Eye (tissue), 1 donor: Measurements from ENCODE around the gene RASAL2.

Experiments
- DNase-seq: peaks from one replicate; pipeline ENCODE4 v3.0.0-alpha.2; 2015

Gene RASAL2

DNA sequence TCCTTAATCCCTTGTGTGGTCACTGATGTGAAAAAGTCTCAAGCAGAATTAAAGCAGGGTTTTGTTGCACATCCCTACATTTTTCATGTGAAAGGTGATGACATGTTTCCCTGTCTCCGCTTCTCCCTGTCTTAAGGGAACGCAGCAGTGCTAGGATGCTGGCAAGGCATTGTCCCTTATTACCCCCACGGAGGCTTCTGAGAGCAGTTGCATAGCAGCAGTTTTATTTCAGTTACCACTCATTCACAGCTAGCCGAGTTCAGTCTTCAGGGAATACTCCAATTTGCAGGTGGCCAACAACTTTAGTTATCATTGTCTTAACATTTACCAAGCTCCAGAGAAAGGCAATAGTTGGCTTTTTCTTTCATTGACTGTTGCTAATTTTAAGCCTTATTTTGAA is 313.8 kb downstream of the RASAL2 start:
- peak; percentile 43 for DNase-seq

DNA sequence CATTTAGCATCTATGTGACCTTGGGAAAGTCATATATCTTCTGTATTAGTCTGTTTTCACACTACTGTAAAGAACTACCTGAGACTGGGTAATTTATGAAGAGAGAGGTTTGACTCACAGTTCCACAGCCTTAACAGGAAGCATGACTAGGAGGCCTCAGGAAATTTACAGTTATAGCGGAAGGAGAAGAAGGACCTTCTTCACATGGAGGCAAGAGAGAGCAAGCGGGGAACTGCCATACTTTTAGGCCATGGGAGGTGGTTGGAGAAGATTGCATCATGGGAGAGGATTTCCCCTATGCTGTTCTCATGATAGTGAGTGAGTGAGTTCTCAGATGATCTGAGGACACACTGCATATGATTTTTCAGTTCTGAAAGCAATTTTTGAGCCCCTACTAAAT is 315.0 kb downstream of the RASAL2 start:
- DNase-seq = no peak

DNA sequence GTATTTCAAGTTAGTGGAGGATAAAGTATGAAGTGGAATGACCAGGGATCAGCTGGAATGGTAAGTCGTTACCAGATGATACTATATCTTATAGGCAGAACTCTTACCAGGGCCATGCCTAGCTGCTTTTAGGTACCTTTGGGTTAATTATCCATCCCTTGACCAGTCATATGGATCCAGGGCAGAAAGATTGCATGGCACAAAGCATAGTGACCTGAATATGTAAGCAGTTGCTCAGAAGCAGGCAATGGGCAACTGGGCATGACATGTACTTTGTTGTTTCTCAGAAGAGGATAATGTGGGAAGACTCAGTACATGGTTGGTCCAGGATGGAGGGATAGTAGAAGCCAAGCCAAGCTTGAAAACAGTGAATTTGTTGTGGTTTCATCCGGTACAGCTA is 315.6 kb downstream of the RASAL2 start:
- no peak for DNase-seq

DNA sequence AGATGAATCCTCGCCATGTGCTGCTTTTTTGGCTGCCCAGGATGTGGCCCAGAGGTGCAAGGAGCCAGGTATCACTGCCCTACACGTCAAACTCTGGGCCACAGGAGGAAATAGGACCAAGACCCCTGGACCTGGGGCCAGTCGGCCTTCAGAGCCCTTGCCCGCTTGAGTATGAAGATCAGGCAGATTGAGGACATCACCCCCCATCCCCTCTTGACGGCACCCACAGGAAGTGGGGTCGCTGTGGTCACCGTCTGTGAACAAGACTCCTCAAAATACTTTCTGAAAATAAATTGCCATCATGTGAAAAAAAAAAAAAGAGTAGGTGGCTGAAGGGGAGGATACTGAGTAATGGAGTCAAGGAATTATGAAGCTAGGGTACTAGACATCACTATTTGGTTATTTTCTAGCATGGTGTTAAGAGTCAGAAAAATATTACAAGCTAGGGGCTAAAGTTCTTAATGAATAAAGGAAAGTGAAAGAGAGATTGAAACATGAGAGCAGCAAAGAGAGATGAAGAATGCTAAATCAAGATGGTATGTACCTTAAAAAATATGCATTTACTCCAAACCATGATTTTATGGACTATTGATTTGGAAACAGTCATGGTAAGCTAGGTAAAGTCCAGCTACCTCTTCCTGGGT is 318.0 kb downstream of the RASAL2 start:
- DNase-seq = no peak

DNA sequence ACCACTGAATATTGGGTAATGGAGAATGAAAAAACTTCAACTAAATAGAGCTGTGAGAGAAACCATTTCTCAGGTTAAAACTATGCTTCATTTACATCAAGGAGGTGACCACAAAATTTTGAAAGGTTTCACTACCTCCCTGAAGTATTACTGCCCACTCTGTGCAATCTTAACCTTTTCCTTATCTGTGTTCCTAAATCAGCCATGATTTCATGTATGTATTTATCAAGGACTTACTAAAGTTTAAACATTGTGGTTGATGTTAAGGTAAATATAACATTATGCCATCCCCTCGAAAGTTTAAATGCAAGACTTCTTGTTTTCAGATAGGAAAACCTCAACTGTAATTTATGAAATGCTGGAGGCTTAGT is 318.5 kb downstream of the RASAL2 start:
- DNase-seq = no peak

DNA sequence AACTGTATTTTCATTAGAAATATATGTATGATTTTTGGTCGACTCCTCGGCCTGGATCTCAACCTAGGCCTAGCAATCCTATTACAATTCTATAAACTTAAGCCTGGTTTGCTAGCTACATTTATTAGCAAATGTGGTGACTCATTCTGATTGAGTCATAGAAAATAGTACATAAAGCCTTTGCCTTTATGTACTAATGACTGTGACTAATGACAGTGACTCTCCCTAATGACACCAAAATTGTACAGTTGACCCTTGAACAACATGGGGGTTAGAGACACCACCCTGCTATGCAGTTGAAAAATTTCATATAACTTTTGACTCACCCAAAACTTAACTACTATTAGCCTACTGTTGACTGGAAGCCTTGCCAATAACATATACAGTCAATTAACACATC is 324.0 kb downstream of the RASAL2 start:
- DNase-seq = no peak

DNA sequence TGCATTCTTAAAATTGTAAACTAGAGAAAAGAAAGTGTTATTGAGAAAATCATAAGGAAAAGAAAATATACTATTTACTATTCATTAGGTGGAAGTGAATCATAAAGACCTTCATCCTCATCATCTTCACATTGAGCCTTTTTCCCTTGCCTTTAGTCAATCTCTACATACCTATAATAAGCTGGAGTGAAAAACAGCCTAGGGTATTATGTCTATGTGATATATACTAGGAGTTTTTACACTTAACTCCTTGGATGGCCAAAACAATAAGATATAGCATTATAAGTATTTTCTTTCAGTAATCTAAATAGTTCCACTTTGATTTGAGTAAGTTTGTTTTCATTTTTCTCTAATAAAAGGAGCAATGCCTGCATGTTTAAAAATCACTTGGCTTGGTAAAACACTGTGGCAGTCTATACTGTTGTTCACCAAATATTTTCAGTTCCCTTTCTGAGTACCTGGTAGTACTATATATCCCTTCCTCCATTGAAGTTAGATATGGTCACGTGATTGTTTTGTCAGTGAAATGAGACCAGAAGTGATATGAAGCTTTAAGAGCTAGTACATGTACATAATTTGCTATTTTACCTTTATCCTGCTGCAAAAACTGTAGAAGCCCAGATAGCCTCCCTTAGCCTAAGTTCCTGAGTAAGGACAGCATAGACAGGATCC is 324.5 kb downstream of the RASAL2 start:
- DNase-seq = no peak

DNA sequence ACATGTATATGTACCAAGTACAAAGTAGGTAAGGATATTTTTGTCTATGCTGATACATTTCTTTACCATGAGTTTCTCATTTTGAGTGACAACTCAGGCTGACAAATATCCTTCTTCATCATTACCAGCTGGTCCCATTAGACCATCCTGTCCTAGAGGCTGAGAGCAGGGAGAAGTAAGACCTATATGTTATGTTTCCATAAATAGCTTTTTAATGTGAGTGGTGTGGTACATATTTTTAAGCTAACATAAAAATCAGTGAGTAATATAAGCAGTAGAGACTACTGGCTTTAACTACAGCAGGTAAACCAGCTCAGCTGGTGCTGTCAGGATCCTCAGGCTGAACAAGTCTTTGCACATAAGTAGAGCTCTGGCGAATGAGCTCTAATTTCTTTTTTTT is 340.5 kb downstream of the RASAL2 start:
- DNase-seq = no peak

DNA sequence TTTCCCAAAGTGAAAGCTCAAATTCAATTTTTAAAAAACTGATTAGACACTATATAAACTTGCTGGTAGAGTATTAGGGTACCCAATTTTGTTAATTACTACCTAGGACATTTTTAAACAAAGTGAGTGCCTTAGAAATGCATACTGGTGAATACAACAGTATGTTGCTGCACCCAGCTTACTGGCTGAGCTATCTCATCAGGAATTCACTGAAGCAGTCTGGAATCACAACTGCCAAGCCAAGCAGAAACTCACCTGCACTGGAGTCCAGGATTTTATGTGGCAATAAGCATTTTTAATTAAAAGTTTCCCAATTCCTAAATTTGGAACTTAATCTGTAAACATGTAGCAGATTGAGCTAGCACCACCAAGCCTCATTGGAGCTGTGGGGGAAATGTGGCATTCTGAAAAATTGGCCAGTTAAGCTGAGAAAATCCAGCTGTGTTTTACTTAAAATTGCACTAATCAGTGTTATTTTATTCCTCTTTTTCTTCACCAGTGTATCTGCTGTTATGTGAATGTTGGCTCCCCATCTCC is 341.1 kb downstream of the RASAL2 start:
- DNase-seq = no peak

DNA sequence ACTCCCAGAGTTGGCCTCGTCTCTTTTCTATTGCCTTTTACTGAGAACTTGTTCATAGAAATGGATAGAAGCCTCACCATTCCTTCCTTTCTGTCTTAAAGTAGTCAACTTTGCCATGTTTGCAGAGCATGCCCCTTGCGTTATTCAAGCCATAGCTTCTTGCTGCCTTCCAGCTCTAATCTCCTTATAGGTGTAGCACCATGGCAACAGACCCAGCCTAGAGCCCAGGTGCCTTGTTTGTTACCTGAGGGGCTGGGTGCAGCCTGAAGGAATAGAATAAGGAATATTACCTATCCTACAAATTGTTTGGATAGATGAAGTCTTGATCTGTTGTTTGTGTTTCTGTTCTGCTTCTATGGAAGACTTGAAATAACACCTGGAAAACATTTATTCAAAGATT is 343.0 kb downstream of the RASAL2 start:
- no peak for DNase-seq

DNA sequence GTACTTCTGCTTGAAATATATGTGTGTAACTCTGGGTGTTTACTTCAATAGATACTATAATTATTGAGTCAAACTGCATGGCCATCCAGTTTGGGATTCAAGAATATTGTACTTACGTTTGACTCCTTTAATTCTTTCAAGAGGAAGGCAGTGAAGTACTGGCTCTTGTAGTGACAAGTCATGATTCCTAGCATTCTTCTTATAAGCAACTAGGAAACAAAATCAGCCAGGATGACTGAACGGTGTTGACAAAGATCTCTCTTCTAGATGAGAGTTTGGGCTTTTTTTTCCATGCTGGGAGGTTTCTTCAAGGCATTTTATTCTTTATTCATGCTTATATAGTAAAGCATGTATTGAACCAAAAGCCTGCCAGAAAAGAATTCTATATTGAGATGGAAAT is 344.5 kb downstream of the RASAL2 start:
- peak; percentile 8 for DNase-seq

DNA sequence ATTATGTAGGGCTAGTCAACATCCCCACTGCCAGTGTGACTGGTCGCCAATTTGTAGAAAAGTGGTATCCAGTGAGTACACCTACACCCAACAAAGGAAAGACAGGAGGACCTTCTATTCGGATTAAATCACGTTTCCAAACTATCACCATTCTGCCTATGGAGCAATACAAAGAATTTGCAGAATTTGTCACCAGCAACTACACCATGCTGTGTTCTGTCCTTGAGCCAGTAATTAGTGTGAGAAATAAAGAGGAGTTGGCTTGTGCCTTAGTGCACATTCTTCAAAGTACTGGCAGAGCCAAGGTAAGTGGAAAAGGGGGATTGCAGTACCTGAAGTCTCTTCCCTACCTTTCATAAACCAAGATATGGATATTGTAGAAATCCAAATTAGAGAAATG is 349.0 kb downstream of the RASAL2 start:
- DNase-seq = no peak

DNA sequence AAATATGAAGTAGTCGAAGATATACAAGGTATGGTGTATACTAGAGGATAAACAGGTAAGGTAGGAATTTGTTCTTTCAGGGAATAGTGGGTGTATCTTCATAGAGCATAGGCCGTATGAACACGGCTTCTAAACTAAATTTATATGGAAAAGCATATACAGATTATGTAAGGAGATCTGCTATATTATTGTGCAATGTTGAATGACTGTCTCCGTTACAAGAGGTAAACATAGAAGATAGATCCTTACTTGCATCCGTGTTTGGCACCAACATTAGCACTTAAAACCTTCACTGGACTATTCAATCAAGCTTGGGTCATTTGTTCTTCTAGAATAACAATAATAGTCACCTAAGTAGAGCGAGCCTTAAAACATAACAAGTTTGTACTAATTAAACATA is 357.0 kb downstream of the RASAL2 start:
- no peak for DNase-seq

DNA sequence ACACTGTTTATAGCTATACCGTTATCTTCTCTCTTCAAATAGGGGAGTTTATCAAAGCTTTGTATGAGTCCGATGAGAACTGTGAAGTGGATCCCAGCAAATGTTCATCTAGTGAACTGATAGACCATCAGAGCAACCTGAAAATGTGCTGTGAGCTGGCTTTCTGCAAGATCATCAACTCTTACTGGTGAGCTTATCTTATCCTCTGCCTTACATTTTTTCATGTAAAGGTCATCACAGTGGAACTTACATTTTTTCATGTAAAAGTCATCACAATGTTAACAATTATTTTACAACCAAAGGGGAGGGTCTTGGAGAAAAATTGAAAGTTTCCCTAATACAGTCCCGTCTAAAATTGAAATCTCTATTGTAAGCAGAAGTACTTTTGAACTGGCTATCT is 357.6 kb downstream of the RASAL2 start:
- DNase-seq = no peak

DNA sequence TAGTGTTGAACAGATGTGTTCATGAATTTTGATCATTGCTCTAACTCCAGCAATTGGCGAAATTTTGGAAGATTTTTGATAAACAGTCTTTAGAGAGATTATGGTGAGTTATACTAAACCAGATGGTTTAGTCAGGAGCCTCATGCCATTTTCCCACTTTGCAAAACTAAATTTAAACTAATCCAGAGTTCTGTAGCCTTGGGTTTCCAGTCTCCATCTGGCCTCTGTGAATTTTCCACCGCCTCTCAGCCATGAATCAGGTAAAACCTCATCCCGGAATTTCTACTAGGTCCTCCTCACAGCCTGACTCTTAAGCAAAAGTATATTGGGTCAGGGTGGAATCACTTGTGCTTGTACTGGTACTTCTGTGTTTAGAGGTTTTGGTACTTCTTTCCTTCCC is 358.1 kb downstream of the RASAL2 start:
- no peak for DNase-seq

DNA sequence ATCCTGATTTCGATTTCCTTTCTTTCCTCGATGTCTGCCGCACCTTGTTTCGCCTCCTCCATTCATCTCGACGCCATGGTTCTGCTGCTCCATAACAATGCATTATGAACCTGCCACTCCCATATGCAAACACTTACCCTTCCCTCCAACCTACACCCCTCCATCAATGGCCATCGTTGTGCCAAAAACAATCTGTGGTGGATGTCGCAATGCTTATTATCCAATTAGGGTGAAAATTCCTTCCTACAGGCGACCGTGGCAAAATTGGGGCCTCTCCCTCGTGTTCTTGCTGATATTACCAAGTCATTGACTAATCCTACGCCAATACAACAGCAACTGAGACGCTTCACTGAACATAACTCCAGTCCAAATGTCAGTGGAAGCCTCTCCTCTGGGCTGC is 362.6 kb downstream of the RASAL2 start:
- no peak for DNase-seq

DNA sequence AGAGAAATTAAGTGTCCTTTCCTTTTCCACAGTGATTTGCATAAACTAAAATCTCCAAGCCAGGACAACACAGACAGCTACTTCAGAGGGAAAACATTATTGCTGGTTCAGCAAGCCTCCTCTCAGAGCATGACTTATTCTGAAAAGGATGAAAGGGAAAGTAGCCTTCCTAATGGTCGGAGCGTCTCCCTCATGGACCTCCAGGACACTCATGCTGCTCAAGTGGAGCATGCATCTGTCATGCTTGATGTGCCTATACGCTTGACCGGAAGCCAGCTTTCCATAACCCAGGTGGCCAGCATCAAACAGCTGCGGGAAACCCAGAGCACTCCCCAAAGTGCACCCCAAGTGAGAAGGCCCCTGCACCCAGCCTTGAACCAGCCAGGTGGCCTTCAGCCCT is 363.7 kb downstream of the RASAL2 start:
- DNase-seq = peak; percentile 52

DNA sequence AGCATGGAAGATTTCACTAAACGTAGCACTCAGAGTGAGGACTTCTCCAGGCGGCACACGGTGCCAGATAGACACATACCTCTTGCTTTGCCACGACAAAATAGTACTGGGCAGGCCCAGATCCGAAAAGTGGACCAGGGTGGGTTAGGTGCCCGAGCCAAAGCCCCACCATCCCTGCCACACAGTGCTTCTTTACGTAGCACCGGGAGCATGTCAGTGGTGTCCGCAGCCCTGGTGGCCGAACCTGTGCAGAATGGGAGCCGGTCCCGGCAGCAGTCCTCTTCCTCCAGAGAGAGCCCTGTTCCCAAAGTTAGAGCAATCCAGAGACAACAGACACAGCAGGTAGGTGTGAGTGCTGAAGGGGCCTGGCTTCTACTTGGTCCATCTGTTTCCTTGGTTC is 364.3 kb downstream of the RASAL2 start:
- DNase-seq = no peak

DNA sequence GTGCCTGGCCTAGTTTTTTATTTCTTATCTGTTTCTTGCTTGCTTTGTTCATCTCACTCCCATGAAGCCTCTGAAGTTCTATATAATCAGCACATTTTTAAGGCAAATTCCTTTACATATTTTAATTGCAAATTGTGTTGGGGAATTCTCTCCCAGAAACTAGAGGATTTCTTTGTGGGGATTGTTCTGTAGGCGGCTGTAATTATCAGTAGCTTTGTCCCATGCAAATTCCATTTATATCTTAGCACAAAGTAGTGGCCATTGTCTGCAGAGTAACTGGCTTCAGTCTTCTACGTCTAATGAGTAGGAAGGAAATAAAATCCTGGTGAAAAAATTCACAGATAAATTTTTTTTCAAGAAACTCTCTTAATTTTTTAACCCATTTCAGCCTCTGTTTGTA is 367.2 kb downstream of the RASAL2 start:
- no peak for DNase-seq

DNA sequence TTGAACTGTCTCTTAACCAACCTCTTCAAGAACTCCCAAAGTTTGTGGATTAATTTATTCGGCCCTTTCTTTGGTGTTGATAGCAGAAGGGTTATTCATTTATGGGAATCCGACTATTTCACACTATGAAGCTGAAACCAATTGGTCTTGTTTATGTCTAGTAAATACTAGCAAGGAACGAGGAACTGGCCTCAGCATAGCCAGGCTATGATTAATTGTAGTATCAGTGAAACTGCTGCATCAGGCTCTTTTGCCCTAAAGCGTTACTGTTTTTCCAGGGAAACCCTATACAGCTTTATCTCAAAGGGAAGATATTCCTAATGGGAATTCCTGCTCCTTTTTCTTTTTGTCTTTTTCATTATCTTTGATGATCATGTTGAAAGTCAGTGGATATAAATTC is 367.8 kb downstream of the RASAL2 start:
- DNase-seq = no peak

DNA sequence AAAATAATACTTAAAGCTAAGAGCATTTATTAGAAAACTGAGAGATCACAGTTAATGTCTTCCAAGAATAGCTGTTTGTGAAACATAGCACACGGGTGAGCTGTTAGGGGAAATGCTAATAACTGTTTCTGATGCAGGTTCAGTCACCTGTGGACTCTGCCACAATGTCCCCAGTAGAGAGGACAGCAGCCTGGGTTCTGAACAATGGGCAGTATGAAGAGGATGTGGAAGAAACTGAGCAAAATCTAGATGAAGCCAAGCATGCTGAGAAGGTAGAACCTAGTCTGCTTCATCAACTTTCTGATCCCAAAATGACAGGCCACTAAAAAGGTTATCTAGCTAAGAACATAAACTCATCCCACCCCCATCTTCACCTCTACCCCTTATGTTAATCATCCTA is 370.2 kb downstream of the RASAL2 start:
- no peak for DNase-seq

DNA sequence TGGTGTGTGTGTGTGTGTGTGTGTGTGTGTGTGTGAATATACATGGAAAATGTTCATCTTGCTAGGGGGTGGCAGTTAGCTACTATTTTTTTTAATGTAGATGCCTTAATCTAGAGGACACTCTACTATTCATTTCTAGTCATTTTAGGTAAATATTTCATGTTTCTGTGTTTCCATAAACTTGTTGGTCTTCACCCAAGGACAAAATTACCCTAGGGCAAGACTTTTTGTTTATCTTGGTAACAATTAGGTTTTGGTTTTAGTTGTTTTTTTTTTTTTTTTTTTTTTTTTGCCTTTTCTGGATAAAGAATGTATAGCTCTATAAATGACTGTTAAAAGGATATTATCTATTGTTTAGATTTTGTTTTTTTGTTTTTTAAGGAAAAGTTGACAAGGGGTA is 370.7 kb downstream of the RASAL2 start:
- no peak for DNase-seq

DNA sequence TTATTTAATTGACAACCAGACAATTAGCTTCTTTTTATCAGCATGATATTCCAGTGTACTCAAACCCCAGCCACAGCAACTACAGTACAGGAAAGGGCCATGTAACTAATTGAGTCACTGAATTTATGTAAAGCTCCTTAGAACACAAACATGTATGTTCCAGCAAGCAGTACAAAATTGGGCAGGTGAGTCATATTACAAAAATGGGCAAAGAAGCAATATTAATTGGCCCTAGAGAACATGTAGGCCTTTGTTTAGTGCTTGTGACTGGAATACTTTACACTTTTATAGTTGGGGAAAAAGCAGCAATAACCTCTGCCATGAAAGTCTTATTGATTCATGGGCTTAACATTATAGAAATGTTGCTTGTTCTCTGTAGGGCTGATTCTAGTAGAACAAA is 371.1 kb downstream of the RASAL2 start:
- DNase-seq = no peak

DNA sequence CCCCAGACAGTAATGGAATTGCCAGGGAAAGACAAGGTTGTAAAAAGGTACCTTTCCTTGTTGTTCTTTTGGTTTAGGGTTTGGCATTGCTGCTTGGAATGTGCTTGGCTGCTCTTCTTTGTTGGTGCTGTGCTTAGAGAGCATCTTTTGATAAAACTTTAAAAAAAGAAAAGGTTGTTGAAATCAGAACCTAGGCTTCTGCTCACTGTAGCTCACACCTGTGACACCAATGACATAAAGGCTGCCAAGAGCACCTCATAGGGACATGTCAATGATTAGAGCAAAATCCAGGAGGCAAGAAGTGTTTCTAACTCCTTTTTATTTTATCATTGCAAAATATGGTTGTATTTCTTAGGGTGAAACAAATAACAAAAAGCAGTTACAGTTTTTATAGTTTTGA is 373.9 kb downstream of the RASAL2 start:
- no peak for DNase-seq

DNA sequence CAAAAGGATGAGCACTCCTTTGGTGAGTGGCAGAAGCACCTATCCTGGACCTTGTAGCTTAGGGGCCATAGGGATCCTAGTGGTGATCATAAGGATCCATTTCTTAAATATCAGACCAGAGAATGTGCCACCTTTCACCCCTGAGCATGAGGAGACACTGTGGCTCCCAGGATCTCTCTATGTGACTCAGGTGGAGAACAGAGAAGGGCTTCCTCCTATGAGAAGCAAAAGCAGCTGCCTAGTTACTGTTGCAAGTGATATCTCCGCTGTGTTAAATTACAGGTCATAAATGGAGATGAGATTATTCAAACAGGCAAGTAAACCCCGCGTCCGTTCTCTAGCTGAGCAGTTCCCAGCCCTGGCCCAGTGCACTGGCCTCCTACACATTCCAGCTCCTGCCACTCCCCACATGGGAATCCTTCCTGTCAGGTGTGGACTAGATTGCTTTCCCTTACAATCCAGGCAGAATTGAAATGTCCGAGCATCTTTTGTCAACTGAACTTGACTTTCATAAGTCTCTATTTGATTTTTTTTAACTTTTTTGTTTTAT is 376.6 kb downstream of the RASAL2 start:
- peak; percentile 4 for DNase-seq
